ENCODE data around the gene SYMPK.

SYMPK gene

GRCh38 chr19:45825917-45826893 is 36.7 kb downstream of the SYMPK start:
- DNase-seq (ENCODE audit: low read depth in 1 of 2, low spot score in 1 of 2), result no peak

- DNase-seq (ENCODE audit: low read depth in 1 of 2, low spot score in 1 of 2), result no peak
These were observed 37.7 kb downstream of the SYMPK start for GRCh38 chr19:45825263-45825605.

DNA sequence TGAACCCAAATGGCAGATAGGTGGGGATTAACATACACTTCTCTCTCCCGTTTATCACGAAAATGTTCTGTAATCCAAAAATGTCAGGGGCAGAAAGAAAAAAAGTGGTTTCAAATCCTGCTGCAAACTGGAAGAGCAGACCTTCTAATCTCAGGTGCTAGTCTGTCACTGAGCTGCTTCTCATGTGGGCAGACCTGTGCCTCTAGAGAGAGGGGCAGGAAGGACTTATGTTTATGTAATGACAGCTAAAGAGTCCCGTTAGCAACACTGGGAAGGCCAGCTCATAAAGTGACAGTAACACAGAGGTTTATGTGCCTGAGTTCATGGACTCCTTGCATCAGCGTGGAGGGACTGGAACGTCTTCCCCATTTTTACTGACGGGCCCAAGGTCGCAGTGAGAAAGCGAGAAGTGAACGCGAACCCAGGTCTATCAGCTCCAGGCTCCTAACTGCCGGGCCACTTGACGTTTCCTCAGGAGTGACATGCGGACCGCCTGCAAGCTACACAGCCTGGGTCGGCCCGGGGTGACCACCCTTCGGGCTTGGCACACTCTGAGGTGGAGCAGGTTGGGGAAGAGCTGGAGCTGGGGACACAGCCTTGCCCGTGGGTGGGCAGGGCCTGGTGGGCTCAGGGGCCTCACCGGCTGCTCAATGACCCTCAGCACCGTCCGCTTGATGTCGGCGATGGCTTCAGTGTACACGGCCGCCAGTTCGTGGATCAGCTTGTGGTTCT is 38.2 kb downstream of the SYMPK start:
- no peak for DNase-seq (ENCODE audit: low read depth in 1 of 2, low spot score in 1 of 2)

DNA sequence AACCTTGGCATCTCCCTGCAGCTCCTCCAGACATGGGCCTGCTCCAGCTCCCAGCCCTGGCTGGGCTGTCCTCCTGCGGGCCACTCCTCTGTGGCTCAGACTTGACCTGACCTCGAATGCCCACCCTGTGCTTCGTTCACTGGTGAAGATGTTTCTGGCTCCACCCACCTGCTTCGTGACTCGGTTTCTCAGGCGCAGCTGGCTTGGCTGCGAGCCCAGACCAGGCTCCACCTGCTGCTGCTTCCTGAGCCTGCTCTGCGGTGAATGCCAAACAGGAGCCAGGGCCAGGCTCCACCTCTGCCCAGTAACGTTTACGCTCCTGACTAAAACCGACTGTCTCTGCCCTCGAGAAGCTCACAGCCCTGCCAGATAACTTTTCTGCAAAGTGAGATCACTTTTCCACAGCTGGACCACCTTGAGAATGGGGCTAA is 38.9 kb downstream of the SYMPK start:
- no peak for DNase-seq (ENCODE audit: low read depth in 1 of 2, low spot score in 1 of 2)

DNA sequence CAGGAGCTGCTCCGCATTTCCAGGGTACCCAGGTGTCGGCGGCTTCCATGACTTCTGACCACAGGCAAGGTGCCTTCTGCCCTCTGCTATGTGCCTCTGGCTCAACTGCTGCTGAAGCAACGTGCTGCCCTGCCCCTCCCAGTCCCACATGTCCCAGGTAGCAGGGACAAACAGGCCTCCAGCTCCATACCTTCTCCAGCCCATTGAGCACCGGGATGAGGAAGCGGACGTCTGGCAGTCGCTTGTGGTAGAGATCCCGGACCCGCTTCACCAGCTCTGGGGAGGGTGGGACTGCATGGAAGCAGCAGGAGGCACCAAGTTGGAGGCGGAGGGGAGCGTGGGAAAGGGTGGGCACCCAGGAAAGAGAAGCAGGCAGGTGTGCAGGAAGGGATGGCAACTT is 39.8 kb downstream of the SYMPK start:
- no peak for DNase-seq (ENCODE audit: low read depth in 1 of 2, low spot score in 1 of 2)

GRCh38 chr19:45822716-45823115 is 40.2 kb downstream of the SYMPK start:
- no peak for DNase-seq (ENCODE audit: low read depth in 1 of 2, low spot score in 1 of 2)

- no peak for DNase-seq (ENCODE audit: low read depth in 1 of 2, low spot score in 1 of 2)
These were observed 41.4 kb downstream of the SYMPK start for GRCh38 chr19:45821570-45821969.

- DNase-seq (ENCODE audit: low read depth in 1 of 2, low spot score in 1 of 2), result no peak
These were observed 41.8 kb downstream of the SYMPK start for GRCh38 chr19:45821103-45821521.

- no peak for DNase-seq (ENCODE audit: low read depth in 1 of 2, low spot score in 1 of 2)
These were observed 42.4 kb downstream of the SYMPK start for GRCh38 chr19:45820413-45821102.

DNA sequence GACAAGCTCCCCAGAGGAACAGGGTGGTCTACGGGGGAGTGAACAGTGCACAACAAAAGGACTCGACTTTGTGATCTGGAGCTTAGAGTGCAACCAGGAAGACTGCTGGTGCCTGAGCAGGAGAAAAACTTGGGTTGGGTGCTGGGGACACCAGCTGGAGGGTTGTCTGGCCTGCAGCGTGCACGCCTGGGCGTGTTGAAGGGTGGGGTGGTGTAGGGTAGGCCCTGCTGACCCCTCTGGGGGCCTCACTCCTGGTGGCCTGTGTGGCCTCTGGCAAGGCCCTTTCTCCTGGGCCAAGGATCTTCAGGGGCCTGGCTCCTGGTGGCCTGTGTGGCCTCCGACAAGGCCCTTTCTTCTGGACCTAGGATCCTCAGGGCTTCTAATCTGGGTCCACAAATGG is 43.2 kb downstream of the SYMPK start:
- no peak for DNase-seq (ENCODE audit: low read depth in 1 of 2, low spot score in 1 of 2)

DNA sequence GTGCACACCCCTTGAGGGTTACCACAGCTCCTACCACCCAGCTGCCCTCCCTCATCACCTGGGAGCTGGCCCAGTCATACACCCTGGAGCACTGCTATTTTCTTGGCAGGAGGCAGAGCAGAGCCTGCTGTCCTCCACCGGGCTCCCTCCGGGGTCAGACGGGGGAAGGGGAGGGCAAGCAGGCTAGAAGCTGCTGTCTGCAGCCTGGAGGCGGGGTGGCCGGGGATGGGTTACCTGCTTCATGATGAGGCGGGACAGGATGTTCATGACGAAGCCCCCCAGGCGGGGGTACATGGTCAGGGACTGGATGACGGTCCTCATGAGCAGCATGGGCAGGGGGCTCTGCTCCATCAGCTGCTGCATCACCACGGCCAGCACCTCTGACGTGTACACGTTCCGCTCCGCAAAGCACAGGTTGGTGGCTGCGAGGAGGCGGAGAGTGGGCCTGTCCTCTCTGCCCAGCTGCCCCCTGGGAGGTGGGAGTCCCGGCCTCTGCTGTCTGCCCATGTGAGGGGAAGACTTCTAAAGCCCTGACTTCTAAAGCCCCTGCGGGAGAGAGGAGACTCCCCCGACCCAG is 45.1 kb downstream of the SYMPK start:
- no peak for DNase-seq (ENCODE audit: low read depth in 1 of 2, low spot score in 1 of 2)

- DNase-seq (ENCODE audit: low read depth in 1 of 2, low spot score in 1 of 2), result peak; percentile 93 to 94
These were observed 45.8 kb downstream of the SYMPK start for GRCh38 chr19:45817010-45817724.

DNA sequence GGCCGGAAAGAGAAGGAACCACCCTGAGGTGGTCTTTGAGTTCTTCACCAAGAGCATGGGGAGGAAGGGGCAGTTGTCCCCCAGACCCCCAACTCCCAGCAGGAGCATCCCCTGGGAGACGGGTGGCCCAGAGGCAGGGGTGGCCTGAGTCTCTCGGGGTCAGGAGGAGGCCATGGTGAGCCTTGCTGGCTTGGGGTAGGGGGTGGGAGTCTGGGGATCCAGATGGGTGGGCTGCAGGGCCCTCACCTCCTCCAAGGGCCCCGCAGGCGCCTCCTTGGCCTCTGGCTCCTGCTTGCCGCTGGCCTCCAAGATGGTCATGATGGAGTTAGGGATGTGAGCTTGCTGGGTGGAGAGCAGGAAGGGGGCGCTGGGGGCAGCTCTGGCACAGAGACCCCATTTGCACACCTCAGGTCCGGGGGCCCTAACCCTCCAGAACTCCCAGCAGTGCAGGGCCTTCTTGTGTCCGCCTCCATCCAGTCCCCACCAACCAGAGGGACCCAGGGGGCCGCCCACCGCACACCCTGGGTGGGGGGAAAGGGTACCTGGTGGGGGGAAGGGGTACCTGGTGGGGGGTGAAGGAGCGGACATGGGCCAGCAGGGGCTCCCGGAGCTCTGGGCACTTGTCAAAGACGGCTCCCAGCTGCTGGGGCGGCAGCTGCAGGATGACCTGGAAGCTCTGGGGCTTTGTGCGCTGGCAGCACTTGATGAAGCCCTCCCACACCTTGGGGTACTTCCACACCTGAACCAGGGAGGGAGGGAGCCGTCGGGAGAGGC is 46.5 kb downstream of the SYMPK start:
- no peak for DNase-seq (ENCODE audit: low read depth in 1 of 2, low spot score in 1 of 2)

DNA sequence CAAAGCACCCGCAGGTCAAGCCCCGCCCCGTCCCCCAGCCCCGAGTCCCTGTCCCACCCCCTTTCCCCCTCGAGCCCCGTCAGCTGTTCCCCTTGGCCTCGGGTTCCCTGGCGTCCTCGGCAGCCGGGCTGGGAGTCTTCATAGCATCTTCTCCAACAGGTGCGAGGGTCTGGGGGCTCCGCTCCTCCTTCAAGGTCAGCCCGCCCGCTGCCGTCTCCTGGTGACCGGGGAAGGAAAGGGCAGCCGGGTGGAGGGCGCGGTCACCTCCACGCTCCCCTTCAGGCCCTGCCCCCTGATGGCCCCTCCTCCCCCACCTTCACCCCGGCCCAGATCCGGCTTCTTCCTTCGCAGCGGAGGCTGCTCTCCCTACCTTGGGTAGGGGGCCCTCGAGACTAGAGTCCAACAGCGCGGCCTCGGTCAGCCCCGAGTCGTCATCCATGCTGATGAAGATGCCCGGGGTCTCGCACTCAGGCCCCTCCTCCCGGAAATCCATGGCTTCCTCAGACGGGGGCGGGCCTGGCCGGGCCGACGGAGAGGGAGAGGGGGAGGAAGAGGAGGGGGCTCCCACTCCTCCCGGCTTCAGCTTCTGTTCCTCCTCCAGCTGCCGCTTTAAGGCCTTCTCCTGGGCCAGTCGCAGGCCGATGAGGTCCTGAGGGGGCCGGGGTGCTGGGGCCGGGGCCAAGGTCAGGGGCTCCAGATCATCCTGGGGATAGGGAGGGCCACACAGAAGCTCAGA is 47.3 kb downstream of the SYMPK start:
- no peak for DNase-seq (ENCODE audit: low read depth in 1 of 2, low spot score in 1 of 2)

DNA sequence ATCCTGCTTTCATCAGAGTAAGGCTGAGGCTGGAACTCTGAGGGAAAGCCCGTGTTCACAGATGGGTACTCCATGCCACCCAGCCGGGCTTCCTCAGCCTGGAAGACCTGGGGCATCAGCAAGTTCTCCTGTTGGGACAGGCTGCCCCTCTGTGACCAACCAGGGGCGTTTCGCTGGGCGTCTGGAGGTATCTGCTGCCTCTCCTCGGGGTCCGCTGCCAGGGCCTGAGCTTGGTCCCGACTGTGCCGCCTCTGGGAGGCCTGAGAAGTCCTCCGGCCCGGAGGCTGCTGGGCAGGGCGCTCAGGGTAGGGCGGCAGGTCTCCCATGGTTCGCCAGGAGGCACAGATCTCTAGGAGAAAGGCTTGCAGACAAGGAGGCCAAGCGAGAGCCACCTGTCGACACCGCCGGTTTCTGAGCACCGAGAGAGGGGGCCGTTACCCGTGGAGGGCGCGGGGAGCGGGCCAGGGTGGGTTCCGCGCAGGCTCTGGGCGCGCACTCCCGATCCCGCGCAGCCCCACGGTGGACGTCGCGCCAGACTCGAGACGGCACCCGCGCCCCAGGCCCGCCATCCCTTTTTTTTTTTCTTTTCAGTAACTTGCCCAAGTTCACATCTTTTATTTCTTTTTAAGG is 48.0 kb downstream of the SYMPK start, which contains the start of gene RSPH6A:
RSPH6A (minus strand) TSS at position 458 of the 630 bp plus-strand sequence; CDS start at position 326, 132 bp downstream.
- no peak for DNase-seq (ENCODE audit: low read depth in 1 of 2, low spot score in 1 of 2)

- no peak for DNase-seq (ENCODE audit: low read depth in 1 of 2, low spot score in 1 of 2)
These were observed 48.7 kb downstream of the SYMPK start for GRCh38 chr19:45814166-45814780.

DNA sequence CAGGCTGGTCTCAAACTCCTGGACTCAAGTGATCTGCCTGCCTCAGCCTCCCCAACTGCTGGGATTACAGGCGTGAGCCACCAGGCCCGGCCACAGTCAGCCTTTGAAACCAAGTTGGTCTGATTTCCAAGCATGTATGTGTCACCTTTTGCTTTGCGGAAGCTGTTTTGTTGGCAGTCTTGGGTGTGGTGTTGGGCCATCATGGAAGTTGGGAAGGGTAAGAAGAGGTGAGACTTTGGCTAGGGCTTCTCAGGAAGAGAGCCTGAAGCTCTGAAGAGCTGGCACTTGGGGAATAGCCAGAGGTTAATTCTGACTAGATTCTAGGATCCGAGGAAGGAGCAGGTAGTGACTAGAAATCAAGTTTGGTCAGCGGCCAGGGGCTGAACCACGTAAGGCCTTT is 50.6 kb downstream of the SYMPK start:
- no peak for DNase-seq (ENCODE audit: low read depth in 1 of 2, low spot score in 1 of 2)

DNA sequence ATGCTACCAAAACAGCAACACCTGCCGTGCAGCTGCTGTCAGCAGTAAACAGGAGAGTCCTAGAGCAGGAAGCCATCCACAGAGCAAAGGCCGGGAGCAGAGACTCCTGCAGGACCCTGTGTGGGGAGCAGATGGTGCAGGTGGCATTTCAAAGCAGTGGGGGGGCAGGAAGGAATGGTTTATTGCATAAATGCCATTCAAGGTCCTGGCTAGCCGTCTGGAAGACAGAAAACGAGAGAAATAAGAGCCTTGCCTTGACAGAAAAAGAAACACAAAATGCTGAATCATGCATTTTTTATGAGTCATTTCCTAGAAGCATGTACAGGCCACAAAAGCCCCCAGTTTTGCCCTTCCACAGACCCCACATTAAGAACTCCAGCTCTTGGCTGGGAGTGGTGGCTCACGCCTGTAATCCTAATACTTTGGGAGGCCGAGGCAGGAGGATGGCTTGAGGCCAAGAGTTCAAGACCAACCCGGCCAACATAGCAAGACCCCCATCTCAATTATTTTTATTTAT is 53.2 kb downstream of the SYMPK start:
- DNase-seq (ENCODE audit: low read depth in 1 of 2, low spot score in 1 of 2), result no peak

Data from activated CD4-positive, alpha-beta T cell treated with anti-CD3 and anti-CD28 coated beads, Interleukin-2, amount 50 U/mL, for 24 hours (primary cell).